ENCODE results near the gene ZBED4. TPM values are rescaled to one million over a fixed set of nuclear protein-coding genes. Genes with fewer than 3 reads are reported as not detected.

ZBED4 gene
- total and polyA plus RNA-seq, 4 experiments from 2014 or later = 6.7 to 18.6 (median 13.9) TPM

DNA sequence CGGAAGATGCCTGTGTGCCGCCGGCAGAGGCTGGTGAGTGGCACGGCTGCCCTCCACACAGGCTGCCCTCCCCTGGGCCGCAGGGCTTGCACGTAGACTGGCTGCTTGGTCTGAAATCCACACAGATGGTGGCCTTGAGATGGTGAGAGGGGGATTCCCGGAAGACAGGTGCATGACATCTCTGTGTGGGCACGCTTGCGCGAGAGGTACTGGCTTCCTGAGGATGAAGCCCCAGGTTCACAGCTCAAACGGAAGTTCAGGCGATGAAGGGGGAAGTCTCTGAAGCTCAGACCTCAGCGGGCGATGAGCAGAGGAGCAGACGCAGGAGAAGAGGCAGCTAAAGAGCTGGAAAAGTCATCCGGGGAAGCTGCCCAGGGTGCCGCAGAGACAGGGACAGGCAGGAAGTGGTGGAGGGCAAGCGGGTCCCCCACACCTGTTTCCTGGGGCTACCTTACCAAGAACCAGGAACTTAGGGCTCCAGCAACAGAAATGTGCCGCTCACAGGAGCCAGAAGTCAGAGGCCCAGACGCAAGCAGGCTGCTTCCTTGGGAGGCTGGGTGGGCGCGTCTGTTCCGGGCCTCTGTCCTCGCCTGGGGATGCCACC lies 72.0 kb downstream of the ZBED4 start:
- Histone ChIP-seq H3K27me3 (ENCODE audit: insufficient read depth, low read length) (no peaks in the 10 kb centered on the region), H3K36me3 (ENCODE audit: insufficient read depth, low read length) (peaks cover 4% of the 10 kb centered on the region), H3K27ac (ENCODE audit: low read depth, low read length) (peak overlapping the region; percentile 91), H3K4me1 (ENCODE audit: insufficient read depth, low read length) (peaks cover 27% of the 10 kb centered on the region), H3K4me3 (ENCODE audit: low read length in 2 of 2) (peak overlapping the region; percentile 26 to 48), H3K9me3 (ENCODE audit: control insufficient read depth in 1 of 2, low read length in 2 of 2) (no peaks in the 10 kb centered on the region)
- ChIA-PET CTCF (ENCODE audit: partially characterized antibody) (interaction anchor here (1.0 to 4.0 kb wide), 4 partner anchors 57 to 158 kb away, joined by 3 to 24 read pairs (median 10); no protein-coding TSS in a partner anchor), POLR2A (ENCODE audit: partially characterized antibody) (interaction anchor here (0.6 to 1.9 kb wide), 14 partner anchors 9 to 600 kb away, joined by 3 to 13 read pairs (median 4); partner anchors contain the start of gene PIM3)
- Mint-ChIP-seq H3K27ac (peak overlapping the region; percentile 94 to 100 (median 95)), H3K4me1 (peaks cover 16 to 48% (median 32%) of the 10 kb centered on the region in 4 donors), H3K36me3 (peaks cover 0 to 10% of the 10 kb centered on the region in 2 donors), H3K4me3 (peak overlapping the region; percentile 75 to 88 (median 84)), H3K27me3 (no peaks in the 10 kb centered on the region), H3K9me3 (no peaks in the 10 kb centered on the region)
- DNase-seq = peak; percentile 82 to 94 (median 84)
- intact Hi-C loops (cut with micrococcal nuclease) = loop anchor here (1.0 kb wide), 1 partner anchor 158 kb away; no protein-coding TSS in a partner anchor

DNA sequence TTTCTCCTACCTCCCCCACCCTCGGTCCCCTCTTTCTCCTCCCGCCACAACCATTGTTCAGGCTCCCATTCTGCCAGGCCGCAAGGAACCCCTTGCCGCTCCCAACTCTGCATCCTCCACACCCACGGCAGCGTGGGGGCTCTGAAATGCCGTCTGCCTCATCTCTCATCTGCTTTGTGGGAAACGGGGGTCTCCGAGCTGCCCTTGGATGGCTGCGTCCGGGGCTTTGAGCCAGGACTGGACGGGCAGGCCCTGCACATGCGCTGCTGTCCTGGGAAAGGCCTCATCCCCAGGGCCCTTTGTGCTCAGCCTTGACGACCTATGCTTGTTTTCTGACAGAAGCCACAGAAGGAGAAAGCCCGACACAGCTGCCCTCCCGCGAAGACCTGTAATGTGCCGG lies 73.3 kb downstream of the ZBED4 start:
- H3K27me3 Mint-ChIP-seq = no peaks in the 10 kb centered on the region
- Histone ChIP-seq H3K4me3 (ENCODE audit: low read length in 2 of 2) (no peak overlapping the region), H3K9me3 (ENCODE audit: control insufficient read depth in 1 of 2, low read length in 2 of 2) (no peaks in the 10 kb centered on the region), H3K4me1 (ENCODE audit: insufficient read depth, low read length) (peaks cover 39% of the 10 kb centered on the region), H3K27me3 (ENCODE audit: insufficient read depth, low read length) (no peaks in the 10 kb centered on the region), H3K36me3 (ENCODE audit: insufficient read depth, low read length) (no peaks in the 10 kb centered on the region), H3K27ac (ENCODE audit: low read depth, low read length) (no peak overlapping the region)
- intact Hi-C loops (cut with micrococcal nuclease) = no loop called here
- ChIA-PET POLR2A (ENCODE audit: partially characterized antibody) (interaction anchor here (0.9 to 1.9 kb wide), 3 partner anchors 88 to 117 kb away, joined by 3 to 10 read pairs (median 3); no protein-coding TSS in a partner anchor), CTCF (ENCODE audit: partially characterized antibody) (interaction anchor here (1.1 to 4.0 kb wide), 4 partner anchors 56 to 159 kb away, joined by 3 to 24 read pairs (median 4); no protein-coding TSS in a partner anchor)
- peaks cover 0 to 9% of the 10 kb centered on the region in 2 donors for H3K36me3 Mint-ChIP-seq
- no peak for DNase-seq
- peaks cover 21 to 57% (median 39%) of the 10 kb centered on the region in 4 donors for H3K4me1 Mint-ChIP-seq
- H3K4me3 Mint-ChIP-seq = peak overlapping the region in 3 of 8 donors; percentile 43 to 59 (median 50)
- H3K9me3 Mint-ChIP-seq = no peaks in the 10 kb centered on the region
- peak overlapping the region; percentile 76 to 92 (median 89) for H3K27ac Mint-ChIP-seq

DNA sequence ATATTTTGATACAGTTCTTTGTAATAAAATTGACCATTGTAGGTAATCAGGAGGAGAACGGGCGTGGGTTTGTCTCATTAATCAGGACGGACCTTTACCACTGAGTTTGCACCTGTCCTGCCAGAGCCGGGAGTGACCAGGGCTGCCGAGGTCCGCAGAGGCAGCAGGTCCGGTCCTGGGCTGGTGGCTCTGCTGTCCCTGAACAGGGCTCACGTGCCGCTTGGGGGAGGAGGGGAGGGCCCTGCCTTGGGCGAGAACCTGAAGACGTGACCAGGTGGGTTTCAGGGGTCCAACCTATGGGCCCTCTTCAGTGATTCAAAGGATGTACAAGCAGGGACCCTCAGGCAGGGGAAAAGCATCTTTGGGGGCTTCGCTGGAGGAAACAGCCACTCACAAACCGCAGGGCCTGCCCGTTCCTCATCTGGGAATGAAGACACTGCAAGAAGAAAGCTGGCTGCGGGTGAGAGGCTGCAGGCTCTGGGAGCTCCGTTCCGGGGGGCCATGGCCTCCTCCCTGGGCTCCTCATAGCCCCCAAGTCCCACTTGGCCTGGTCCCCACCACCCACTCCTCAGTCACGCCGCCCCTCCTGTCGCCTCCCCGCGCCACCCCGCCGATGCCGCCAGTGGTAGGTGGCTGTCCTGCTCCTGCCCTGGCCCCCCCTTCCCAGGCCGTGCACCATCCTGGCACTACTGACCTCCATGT lies 74.0 kb downstream of the ZBED4 start:
- ChIA-PET POLR2A (ENCODE audit: partially characterized antibody) (interaction anchor here (0.9 to 1.3 kb wide), 3 partner anchors 89 to 160 kb away, joined by 3 read pairs; no protein-coding TSS in a partner anchor), CTCF (ENCODE audit: partially characterized antibody) (interaction anchor here (1.1 to 4.0 kb wide), 4 partner anchors 100 to 160 kb away, joined by 3 to 24 read pairs (median 4); no protein-coding TSS in a partner anchor)
- Mint-ChIP-seq H3K27ac (peak overlapping the region; percentile 76 to 92 (median 89)), H3K27me3 (no peaks in the 10 kb centered on the region), H3K4me1 (peaks cover 21 to 55% (median 39%) of the 10 kb centered on the region in 4 donors), H3K9me3 (no peaks in the 10 kb centered on the region), H3K4me3 (peak overlapping the region in 5 of 8 donors; percentile 31 to 59 (median 46)), H3K36me3 (peaks cover 0 to 9% of the 10 kb centered on the region in 2 donors)
- peaks cover 39% of the 10 kb centered on the region for H3K4me1 ChIP-seq (ENCODE audit: insufficient read depth, low read length)
- no peak overlapping the region for H3K4me3 ChIP-seq (ENCODE audit: low read length in 2 of 2)
- no peaks in the 10 kb centered on the region for H3K27me3 ChIP-seq (ENCODE audit: insufficient read depth, low read length)
- intact Hi-C loops (cut with micrococcal nuclease) = no loop called here
- no peaks in the 10 kb centered on the region for H3K9me3 ChIP-seq (ENCODE audit: control insufficient read depth in 1 of 2, low read length in 2 of 2)
- no peaks in the 10 kb centered on the region for H3K36me3 ChIP-seq (ENCODE audit: insufficient read depth, low read length)
- no peak for DNase-seq
- H3K27ac ChIP-seq (ENCODE audit: low read depth, low read length) = no peak overlapping the region

DNA sequence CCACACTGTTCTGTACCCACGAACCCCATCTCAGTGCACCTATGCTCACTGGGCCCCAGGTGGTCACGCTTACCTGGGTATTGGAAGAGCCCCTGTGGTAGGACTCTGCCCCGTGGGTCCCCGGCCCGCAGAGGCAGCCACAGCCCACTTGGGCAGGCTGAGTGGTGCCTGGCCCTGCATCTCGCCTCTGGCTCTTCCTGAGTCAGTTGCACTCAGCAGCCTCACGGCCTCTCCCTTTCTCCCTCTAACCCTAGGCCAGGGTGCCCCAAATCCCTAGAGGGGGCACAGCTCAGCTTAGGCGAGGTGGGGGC lies 74.5 kb downstream of the ZBED4 start:
- peak overlapping the region in 2 of 7 donors; percentile 13 to 60 for H3K27ac Mint-ChIP-seq
- H3K4me1 Mint-ChIP-seq = peaks cover 25 to 60% (median 43%) of the 10 kb centered on the region in 4 donors
- intact Hi-C loops (cut with micrococcal nuclease) = no loop called here

DNA sequence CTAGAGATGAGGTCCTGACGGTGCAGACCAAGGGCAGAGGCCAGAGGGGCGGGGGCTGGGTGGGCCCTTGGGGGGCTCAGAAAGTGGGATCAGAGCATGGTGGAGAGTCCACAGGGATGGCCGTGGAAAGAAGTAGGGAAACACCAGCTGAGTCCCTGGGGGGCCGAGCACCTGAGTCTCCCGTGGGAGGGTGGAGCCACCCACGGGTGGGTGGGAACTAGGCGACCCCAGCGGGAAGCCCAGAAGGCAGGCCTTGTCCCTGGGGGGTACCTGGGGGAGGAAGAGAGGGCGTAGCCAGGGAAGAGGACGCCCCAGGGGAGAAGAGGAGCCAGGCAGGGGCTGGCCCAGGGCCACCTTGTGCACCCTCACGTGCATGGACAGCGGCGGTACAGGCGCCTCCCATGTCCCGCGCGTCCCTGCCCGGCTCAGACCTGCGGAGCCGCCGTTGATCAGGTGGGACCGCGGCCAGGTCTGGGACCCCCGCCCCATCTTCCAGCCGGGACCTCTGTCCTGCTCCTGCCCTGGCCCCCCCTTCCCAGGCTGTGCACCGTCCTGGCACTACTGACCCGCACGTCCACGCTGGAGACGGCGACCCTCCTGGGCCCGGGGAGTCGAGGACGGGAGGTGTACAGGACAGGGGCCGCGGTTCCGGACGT lies 75.0 kb downstream of the ZBED4 start:
- Histone ChIP-seq H3K4me1 (ENCODE audit: insufficient read depth, low read length) (peaks cover 49% of the 10 kb centered on the region), H3K27ac (ENCODE audit: low read depth, low read length) (no peak overlapping the region), H3K36me3 (ENCODE audit: insufficient read depth, low read length) (no peaks in the 10 kb centered on the region), H3K27me3 (ENCODE audit: insufficient read depth, low read length) (no peaks in the 10 kb centered on the region), H3K4me3 (ENCODE audit: low read length in 2 of 2) (no peak overlapping the region), H3K9me3 (ENCODE audit: control insufficient read depth in 1 of 2, low read length in 2 of 2) (no peaks in the 10 kb centered on the region)
- CTCF ChIA-PET (ENCODE audit: partially characterized antibody) = interaction anchor here (1.5 to 4.0 kb wide), 2 partner anchors 101 to 103 kb away, joined by 4 to 24 read pairs; no protein-coding TSS in a partner anchor
- peaks cover 0 to 9% of the 10 kb centered on the region in 2 donors for H3K36me3 Mint-ChIP-seq
- DNase-seq = no peak
- intact Hi-C loops (cut with micrococcal nuclease) = loop anchor here (1.0 kb wide), 2 partner anchors 65 to 281 kb away; no protein-coding TSS in a partner anchor
- no peaks in the 10 kb centered on the region for H3K27me3 Mint-ChIP-seq
- H3K9me3 Mint-ChIP-seq = no peaks in the 10 kb centered on the region
- H3K4me1 Mint-ChIP-seq = peaks cover 27 to 61% (median 43%) of the 10 kb centered on the region in 4 donors
- peak overlapping the region in 1 of 7 donors; percentile 60 for H3K27ac Mint-ChIP-seq
- H3K4me3 Mint-ChIP-seq = peak overlapping the region in 1 of 8 donors; percentile 43
- POLR2A ChIA-PET (ENCODE audit: partially characterized antibody) = interaction anchor here (1.3 kb wide), 1 partner anchor 161 kb away, joined by 3 read pairs; no protein-coding TSS in a partner anchor

More for the DNA sequence above, 74.5 kb downstream of the ZBED4 start:
- Histone ChIP-seq H3K27ac (ENCODE audit: low read depth, low read length) (no peak overlapping the region), H3K27me3 (ENCODE audit: insufficient read depth, low read length) (no peaks in the 10 kb centered on the region), H3K36me3 (ENCODE audit: insufficient read depth, low read length) (no peaks in the 10 kb centered on the region), H3K9me3 (ENCODE audit: control insufficient read depth in 1 of 2, low read length in 2 of 2) (no peaks in the 10 kb centered on the region), H3K4me3 (ENCODE audit: low read length in 2 of 2) (no peak overlapping the region), H3K4me1 (ENCODE audit: insufficient read depth, low read length) (peaks cover 43% of the 10 kb centered on the region)
- POLR2A ChIA-PET (ENCODE audit: partially characterized antibody) = interaction anchor here (1.3 kb wide), 1 partner anchor 160 kb away, joined by 3 read pairs; no protein-coding TSS in a partner anchor
- Mint-ChIP-seq H3K4me3 (peak overlapping the region in 1 of 8 donors; percentile 43), H3K27me3 (no peaks in the 10 kb centered on the region), H3K36me3 (peaks cover 0 to 9% of the 10 kb centered on the region in 2 donors), H3K9me3 (no peaks in the 10 kb centered on the region)
- CTCF ChIA-PET (ENCODE audit: partially characterized antibody) = interaction anchor here (1.5 to 4.0 kb wide), 2 partner anchors 102 to 103 kb away, joined by 4 to 24 read pairs; no protein-coding TSS in a partner anchor
- no peak for DNase-seq

DNA sequence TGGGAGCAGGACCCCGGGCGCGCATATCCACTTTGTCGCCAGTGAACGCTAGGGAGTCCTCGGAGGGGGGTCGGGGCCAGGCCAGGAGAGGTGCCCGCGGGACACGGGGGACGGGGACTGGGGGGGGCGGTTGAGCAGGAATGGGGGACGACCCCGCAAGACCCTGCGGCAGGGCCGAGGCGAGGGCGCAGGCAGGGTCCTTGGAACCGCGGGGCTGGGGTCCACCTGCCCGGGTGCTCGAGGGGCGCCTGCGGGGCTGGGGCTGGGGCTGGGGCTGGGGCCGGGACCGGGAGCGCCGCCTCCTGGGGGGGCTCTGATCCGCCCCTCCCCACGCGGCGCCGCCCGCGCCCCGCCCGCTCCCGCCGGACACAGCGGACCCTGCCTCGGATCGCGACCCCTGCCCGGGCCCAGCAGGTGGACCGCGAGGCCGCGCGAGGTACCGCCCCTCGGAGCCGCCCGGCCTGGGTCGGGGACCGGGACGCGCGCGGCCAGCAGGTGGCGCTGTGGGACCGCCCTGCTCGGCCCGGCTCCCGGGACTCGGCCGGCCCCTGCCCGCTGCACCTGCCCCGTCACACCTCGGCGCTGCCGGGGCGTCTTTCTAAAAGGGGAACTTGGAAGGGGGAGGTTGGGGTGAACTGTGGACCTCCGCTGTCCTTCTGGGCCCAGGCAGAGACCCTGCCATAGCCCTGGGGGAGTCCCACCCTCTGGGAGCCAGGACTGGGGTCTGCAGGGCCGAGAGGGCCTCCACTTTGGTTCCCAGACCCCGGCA lies 75.8 kb downstream of the ZBED4 start:
- Histone ChIP-seq H3K27ac (ENCODE audit: low read depth, low read length) (peak overlapping the region; percentile 36), H3K4me3 (ENCODE audit: low read length in 2 of 2) (no peak overlapping the region), H3K36me3 (ENCODE audit: insufficient read depth, low read length) (no peaks in the 10 kb centered on the region), H3K9me3 (ENCODE audit: control insufficient read depth in 1 of 2, low read length in 2 of 2) (no peaks in the 10 kb centered on the region), H3K4me1 (ENCODE audit: insufficient read depth, low read length) (peaks cover 56% of the 10 kb centered on the region), H3K27me3 (ENCODE audit: insufficient read depth, low read length) (no peaks in the 10 kb centered on the region)
- no peaks in the 10 kb centered on the region for H3K27me3 Mint-ChIP-seq
- intact Hi-C loops (cut with micrococcal nuclease) = loop anchor here (1.0 kb wide), 2 partner anchors 64 to 280 kb away; no protein-coding TSS in a partner anchor
- ChIA-PET CTCF (ENCODE audit: partially characterized antibody) (interaction anchor here (1.0 to 4.6 kb wide), 7 partner anchors 9 to 162 kb away, joined by 4 to 56 read pairs (median 7); no protein-coding TSS in a partner anchor), POLR2A (ENCODE audit: partially characterized antibody) (interaction anchor here (0.9 to 5.2 kb wide), 4 partner anchors 32 to 101 kb away, joined by 3 to 54 read pairs (median 14); partner anchors contain the start of gene PIM3)
- peak overlapping the region in 2 of 7 donors; percentile 53 to 76 for H3K27ac Mint-ChIP-seq
- peaks cover 0 to 9% of the 10 kb centered on the region in 2 donors for H3K36me3 Mint-ChIP-seq
- no peaks in the 10 kb centered on the region for H3K9me3 Mint-ChIP-seq
- no peak overlapping the region for H3K4me3 Mint-ChIP-seq
- peaks cover 27 to 58% (median 41%) of the 10 kb centered on the region in 4 donors for H3K4me1 Mint-ChIP-seq
- peak in 4 of 5 donors; percentile 75 to 84 (median 76) for DNase-seq

Data from CD4-positive, alpha-beta memory T cell (primary cell).